Measurements from ENCODE around the gene TEAD2.

Gene TEAD2

DNA sequence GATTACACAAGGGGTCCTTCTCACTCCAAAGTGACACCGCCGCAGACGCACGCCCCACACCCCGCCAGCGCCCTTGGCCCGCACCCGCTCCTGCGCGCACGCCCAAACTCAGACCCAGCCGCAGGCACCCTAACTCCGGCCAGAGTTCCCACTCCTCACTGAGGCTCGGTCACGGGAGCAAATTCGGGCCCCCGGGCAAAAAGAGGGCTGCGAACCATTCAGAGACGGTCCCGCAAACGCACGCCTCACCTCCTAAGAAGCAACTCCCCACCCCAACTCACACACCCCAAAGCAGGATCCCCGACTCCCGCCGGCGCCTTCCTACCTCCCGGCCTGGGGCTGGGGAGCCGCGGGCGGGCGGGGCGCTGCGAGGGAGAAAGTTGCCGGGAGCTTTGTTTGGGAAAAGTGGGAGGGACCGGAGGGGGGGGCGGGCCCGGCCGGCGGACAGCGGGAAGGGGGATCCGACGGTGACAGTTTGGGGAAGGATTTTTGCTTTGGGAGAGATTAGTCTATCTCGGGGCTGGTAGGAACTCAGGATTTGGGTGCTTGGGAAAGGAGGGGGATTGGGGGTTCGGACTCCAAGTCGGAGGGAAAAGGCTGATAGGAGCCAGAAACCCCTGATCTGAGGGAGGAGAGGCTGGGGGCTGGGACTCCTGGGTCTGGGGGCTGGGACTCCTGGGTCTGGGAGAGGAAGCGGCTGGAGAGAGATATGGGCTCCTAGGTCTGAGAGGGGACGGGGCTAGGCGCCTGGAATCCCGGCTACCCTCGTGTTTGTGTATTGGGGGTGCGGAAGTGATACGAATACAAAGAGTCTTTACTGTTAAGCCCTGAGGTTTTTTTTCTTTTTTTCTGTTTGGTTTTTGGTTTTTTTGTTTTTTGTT, at the start of gene TEAD2:
Gene TEAD2, minus strand, starts transcription at position 369 of the 881 bp plus-strand sequence. CDS start 2,341 bp downstream, outside the sequence.
- in situ Hi-C loops (cut with HindIII; ENCODE audit: low sequenced_read_pairs) = no loop called here

DNA sequence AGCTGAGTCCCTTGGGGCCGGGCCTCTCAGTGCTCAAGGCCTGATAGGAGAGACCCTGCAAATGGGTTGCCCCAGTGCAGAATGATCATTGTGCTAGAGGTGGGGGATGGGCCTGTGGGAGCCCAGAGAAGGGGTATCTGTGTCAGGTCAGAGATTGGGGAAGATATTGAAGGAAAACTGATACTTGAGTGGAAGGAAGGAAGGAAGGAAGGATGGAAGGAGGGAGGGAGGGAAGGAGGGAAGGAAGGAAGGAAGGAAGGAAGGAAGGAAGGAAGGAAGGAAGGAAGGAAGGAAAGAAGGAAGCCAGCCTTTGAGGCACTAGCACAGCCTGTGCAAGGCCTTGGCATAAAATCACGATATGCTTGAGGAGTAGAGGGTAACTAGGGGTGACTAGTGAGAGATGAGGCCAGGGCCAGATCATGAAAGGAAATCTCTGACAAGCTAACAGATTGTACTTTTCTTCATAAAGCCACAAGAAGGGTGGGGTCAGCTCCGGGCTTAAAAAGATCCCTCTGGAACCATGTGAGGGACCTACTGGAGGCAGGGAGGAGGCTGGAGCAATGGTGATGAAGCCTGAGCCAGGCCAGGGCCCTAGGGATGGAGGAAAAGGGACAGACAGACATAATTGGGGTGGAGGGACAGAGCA, 49.6 kb upstream of the TEAD2 start:
- in situ Hi-C loops (cut with HindIII; ENCODE audit: low sequenced_read_pairs) = no loop called here

DNA sequence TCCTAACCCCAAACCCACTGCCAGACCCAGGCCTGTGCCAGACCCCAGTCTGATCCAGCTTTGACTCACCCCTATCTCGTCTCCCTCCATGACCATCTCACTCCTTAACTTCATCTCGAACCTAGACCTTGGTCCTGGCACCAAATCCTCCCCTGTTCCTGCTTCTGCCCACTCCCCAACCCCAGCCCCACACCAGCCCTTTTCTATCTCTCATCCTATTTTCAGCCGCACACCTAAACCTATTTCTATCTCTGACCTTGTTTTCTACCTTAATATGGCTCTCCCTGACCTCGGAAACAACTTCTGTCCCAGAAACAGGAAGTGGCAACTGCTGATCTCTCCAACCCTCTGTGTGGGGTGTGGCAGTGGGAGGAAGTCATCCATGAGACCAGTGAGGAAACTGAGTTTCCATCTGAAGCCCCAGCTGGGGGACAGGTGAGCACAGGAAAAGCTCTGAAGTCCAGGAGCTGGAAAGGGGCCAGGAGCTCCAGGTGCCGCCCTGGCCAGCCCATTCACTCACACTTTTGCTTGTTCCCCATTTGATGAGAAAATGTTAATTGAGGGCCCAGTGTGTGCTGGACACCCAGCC, 47.3 kb upstream of the TEAD2 start:
- in situ Hi-C loops (cut with HindIII; ENCODE audit: low sequenced_read_pairs) = no loop called here

DNA sequence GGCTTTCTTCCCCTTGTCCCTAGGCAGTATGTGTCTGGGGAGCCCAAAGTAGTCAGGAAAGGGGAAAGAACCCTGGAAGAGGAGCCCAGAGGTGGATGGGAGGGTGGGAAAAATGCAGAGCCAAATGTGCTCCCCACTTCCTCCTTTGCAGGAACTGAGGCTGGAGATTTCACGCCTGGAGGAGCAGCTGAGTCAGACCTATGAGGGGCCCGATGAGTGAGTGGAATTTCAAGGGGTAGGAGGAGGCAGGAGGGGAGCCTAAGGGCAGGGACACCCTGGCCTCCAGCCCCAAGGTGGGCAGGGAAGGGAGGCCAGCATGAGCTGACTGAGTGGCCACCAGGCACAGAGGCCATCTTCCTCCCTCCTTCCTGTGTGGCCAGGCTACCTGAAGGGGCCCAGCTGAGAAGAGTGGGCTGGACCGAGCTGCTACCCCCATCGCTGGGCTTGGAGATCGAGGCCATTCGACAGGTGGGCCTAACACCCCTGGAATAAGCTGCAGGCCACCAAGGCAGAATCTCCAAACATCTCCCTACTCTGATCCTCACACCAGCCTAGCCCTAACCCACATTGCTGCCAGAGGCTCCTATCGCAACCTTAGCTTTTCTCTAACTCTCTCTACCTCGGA, 46.7 kb upstream of the TEAD2 start:
- in situ Hi-C loops (cut with HindIII; ENCODE audit: low sequenced_read_pairs) = no loop called here

DNA sequence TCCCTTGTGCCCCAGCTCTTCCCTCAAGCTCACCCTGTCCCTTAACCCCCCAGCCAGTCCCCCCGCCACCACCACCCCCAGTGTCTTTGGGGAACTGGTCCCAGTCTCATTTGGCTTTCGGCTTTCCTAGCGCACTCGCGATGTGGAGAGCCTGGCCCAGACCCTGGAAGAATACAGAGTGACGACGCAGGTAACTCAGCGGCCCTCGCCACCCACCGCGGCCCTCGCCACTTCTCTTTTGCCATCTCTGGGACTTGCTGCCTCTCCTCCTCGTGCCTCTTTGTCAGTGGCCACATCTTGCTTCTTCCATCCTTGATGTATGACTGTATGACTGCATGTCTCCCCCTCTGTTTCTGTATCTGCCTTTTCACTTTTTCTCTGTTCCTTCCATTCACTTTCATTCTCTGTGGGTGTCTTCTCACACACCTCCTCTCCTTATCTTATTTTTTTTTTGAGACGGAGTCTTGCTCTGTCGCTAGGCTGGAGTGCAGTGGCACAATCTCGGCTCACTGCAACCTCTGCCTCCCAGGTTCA, 45.3 kb upstream of the TEAD2 start:
- in situ Hi-C loops (cut with HindIII; ENCODE audit: low sequenced_read_pairs) = no loop called here

DNA sequence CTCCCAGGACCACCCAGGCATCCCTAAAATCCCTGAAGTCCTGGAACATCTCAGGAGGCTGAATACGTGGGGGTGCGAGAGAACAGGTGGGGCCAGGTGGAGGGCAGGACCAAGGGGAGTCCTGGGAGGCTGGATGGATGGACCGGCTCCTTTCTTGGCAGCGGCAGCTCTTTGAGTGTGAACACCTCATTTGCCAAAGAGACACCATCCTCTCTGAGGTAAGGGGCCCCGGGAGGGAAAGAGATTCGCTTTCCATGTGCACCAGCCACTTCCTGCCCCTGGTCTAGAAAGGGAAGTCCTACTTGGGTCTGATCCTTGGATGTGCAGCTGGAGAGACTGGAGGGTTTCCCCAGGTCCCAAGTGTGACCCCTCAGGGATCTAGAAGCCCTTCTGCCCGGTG, 44.9 kb upstream of the TEAD2 start:
- in situ Hi-C loops (cut with HindIII; ENCODE audit: low sequenced_read_pairs) = no loop called here

DNA sequence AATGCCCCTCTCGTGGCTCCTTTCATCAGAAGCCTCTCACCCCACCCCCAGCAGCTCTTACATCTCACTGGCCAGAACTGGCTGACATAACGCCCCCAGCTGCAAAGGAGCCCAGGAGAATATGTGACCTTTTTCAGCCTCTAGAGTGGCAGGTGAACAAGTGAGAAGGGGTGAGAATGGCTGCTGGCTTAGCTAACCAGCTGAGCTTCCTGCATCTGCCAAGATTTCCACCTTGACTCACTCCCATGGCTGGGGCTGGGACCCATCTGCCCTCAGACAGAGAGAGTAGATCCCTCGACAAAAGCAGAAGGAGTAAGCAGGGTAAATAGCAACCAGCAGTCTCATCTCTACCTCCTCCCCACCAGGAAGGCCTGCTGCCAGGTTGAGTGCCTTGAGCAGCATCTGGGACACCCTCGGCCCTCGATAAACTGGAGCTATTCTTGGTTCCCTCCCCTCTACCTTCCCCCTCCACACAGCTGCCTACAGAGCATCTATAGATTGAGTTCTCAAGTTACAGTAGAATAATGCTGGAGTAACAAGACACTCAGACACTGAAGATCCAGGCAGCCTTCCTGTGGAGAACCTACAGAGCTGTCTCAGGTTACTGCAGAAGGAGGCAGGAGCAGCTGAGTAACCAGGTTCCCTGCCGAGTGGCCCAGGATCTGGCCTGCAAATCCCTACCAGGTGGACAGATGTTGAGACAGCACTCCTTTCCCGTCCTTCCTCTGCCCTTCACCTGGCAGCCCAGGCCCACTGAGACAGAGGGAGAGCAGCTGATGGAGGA, 41.4 kb upstream of the TEAD2 start:
- in situ Hi-C loops (cut with HindIII; ENCODE audit: low sequenced_read_pairs) = no loop called here

DNA sequence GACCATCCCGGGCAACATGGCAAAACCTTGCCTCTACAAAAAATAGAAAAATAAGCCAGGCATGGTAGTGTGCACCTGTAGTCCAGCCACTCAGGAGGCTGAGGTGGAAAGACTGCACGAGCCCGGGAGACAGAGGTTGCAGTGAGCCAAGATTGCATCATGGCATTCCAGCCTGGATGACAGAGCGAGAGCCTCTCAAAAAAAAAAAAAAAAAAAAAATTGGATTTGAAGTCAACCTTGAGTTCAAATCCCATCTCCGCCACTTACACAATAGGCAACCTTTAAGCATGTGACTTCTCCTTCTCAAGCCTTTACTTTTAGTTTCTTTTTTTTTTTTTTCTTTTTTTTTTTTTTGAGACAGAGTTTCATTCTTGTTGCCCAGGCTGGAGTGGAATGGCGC, 37.8 kb upstream of the TEAD2 start:
- in situ Hi-C loops (cut with HindIII; ENCODE audit: low sequenced_read_pairs) = no loop called here

DNA sequence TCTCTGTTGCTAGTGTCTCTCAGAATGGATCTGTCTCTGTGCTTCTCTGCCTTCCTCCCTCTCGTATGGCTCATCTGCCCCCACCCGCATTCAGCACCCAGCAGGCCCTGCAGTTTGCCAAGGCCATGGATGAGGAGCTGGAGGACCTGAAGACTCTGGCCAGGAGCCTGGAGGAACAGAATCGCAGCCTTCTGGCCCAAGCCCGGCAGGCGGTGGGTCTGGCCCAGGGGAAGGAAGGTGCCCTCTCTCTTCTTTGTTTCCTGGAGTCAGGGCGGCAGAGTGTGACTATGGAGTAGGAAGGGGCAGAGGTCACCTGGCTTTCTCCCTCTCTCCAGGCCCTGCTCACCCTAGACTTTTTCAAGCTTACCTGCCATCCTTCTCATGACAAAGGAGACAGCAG, 36.7 kb upstream of the TEAD2 start:
- in situ Hi-C loops (cut with HindIII; ENCODE audit: low sequenced_read_pairs) = no loop called here

DNA sequence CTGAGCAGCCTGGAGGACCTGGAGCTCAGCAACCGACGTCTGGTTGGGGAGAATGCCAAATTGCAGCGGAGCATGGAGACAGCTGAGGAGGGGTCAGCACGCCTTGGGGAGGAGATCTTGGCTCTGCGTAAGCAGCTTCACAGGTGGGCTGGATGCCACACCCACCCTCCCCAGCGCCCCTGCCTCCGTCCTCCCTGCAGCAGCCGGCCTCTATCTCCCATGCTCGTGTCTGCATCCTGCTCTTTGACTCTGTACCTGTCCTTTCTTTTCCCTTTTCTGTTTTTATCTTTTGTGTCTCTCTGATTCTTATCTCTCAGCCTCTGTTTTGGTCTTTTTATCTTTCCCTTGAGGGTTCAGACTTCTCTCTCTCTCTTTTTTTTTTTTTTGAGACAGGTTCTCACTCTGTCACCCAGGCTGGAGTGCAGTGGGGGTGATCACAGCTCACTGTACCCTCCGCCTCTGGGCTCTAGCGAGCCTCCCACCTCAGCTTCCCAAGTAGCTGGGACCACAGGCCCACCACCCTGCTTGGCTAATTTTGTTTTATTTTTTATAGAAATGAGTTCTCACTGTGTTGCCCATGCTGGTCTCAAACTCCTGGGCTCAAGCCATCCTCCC, 35.9 kb upstream of the TEAD2 start:
- in situ Hi-C loops (cut with HindIII; ENCODE audit: low sequenced_read_pairs) = no loop called here

DNA sequence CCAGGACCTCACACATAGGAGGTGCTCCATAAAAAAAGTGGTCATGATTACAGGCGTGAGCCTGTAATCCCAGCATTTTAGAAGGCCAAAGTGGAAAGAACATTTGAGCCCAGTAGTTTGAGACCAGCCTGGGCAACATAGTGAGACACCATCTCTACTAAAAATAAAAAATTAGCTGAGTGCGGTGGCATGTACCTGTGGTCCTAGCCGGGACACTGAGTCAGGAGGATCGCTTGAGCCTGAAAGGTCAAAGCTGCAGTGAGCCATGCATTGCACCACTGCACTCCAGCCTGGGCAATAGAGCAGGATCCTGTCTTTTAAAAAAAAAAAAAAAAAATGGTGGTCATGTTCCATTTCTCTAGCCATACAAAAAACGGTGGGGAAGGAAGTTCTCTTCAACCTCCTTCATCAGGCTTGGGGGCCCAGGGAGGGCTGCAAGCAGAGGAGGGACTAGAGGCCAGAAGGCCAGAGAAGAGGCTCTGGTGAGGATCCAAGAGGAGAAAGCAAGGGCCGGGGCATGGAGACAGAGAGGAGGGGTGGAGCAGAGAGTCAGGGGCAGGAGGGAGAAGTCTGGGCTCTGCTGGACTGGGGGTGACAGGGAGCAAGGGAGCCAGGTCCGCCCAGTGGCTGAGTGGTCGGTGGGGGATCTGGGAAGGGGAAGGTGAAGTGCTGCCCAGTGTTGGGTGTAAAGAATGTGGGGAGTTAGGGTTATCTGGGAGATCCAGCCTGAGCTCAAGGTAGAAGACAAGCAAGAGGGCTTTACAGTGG, 34.7 kb upstream of the TEAD2 start:
- in situ Hi-C loops (cut with HindIII; ENCODE audit: low sequenced_read_pairs) = no loop called here

DNA sequence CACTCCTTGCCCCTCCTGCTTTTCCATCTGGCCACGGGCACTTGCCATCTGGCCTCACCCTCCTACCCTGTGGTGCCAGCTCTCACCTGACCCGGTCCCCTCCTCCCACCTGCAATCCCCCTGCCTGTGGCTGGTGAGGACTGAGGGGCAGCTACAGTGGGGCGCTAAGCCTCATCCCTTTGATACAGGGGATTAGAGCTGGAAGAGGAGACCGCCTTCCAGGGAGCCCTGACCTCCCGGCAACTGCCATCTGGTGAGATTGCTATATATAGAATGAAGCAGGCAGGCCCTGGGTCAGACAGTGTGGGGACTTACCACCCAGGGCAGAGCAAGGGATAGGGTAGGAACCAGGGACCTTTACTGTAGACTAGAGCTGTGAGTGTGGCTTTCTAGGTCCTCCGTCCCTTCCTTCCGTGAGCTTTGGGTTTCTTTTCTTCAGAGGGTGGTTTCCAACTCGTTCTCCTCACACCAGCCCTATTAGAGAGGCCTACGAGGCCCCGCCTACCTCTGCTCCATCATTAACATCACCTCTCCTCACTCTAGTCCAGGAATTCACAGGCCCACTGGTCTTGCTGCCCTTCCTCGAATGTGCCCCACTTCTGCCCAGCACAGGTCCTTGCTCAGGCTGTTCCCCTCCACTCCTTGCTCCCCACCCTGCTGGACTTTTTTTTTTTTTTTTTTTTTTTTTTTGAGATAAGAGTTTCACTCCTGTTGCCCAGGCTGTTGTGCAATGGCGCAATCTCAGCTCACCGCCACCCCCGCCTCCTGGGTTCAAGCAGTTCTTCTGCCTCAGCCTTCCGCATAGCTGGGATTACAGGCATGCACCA, 33.6 kb upstream of the TEAD2 start:
- in situ Hi-C loops (cut with HindIII; ENCODE audit: low sequenced_read_pairs) = no loop called here

DNA sequence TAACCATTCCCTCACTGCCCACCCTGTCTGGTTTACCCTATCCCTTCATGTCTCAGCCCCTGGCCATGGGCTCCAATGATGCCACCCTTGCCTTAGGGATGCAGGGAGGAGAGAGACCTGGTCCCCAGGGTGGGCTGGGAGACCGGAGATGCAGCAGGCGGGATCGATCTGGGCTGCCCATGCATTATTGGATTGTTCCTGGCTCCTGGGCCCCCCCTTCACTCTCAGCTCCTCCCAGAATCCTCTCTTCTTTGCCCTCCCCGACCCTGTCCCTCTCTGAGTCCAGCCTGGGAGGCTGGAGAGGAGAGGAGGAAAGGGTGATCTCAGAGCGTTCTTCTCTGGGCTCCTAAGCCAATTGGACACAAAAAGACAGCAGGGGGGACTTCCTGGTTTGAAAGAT, 31.7 kb upstream of the TEAD2 start:
- in situ Hi-C loops (cut with HindIII; ENCODE audit: low sequenced_read_pairs) = loop anchor here (5.0 kb wide), 1 partner anchor 33 kb away; the partner anchor contains the start of gene GFY

DNA sequence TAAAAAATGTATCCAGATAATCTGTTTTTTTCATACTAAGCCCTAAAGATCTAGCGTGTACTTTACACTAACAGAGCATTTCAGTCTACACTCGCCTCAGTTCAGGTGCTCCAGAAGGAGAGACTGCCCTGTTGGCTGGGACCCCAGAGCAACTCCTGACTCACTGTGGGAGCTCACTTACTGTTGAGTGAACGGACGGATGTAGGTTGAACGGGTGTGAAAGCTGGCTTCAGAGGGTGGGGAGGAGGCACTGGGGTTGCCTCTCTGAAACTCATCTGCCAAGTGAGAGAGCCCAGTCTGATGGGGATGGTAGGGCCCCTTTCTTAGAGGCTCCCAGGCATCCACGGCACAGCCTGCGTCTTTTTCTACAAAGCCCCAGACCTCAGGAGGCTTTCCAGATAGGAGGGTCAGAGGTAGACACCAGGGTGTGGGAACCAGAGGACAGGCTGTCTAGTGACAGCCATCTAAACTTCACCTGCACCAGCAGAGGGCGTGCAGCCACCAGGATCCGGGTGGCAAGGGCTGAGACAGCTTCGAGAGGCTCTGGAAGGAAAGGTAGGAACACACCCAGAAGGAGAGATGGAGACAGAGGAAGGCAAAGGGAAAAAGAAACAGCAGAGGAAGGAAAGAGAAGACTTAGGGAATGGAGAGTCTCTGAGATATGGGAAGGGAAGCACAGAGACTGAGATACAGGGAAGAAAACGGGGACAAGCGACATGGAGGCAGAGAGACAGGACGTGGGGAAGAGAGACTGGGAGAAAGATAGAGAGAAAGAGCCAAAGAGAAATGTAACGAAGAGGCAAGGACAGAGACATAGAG, 29.6 kb upstream of the TEAD2 start:
- in situ Hi-C loops (cut with HindIII; ENCODE audit: low sequenced_read_pairs) = loop anchor here (5.0 kb wide), 1 partner anchor 36 kb away; the partner anchor contains the start of gene GFY

DNA sequence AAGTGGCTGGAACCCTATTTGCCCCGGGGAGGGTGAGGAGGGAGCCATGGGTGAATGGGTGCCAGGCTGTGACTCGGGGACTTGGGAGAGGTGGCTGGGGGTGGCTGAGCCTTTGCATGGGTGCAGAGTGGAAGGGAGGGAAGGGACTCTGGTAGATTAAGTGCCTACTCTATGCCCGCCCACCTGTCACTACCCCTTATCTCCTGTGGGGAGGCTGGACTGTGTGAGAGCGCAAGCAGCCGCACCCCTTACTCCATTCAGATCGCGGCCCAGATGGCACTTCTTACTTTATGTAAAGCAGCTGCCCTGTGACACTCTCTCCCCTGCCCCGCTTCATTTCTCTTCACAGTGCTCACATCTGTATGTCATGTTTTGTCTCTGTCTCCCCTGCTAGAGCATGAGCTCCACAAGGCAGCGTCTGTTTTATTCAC, 28.7 kb upstream of the TEAD2 start:
- in situ Hi-C loops (cut with HindIII; ENCODE audit: low sequenced_read_pairs) = loop anchor here (5.0 kb wide), 1 partner anchor 36 kb away; the partner anchor contains the start of gene GFY

DNA sequence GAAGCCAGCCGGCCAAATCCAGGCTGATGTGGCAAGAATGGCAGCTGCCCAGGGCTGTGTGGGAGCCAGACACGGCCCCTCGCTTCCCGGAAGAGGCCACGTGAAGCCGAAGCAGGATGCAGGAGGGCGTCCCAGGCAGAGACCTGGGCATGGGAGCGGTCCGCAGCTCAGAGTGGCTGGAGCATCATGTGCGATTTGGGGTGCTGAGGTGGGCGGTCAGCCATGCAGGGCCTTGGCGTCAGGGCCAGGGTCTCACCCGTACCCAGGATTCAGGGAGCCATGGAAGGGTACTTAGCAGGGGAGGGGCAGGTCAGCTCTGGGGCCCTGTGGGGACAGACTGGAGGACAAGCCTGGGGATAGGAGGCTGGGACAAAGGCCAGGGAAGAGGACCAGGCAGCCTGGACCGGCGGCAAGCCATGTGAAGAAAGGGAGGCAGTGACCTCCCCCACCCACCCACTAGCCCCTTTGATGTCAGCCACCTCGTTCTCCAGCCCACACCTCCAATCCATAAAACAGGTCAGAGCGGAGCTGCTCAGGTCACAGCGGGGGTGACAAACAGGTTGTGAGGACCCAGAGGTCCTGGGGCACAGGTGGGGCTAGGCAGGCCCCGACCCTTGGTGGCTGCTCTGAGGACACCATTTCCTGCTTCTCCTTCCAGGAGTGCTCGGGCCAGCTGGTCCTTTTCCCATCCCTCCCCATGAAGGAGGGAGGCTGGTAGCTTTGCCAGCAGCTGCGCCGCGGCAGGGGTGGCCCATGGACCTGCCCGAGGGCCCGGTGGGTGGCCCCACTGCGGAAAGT, 28.1 kb upstream of the TEAD2 start:
- in situ Hi-C loops (cut with HindIII; ENCODE audit: low sequenced_read_pairs) = loop anchor here (5.0 kb wide), 1 partner anchor 37 kb away; the partner anchor contains the start of gene GFY
